Keratinocyte (primary cell): ENCODE data around the gene SYNE2.

ENCODE experiments used
- CTCF ChIP-seq, 3 experiments: IDR thresholded peaks in 1 of 3; conservative IDR thresholded peaks in 1 of 3; optimal IDR thresholded peaks in 1 of 3; 2 replicates in 2 of 3; 3 replicates in 1 of 3; pipeline versions ENCODE3 to v1.5.1; 2011; ENCODE audit warnings: low read length in 3 of 3, mild to moderate bottlenecking in 3 of 3, moderate library complexity in 2 of 3, control low read depth in 1 of 3, inconsistent platforms in 1 of 3; ENCODE audit not compliant: insufficient read depth in 2 of 3; ENCODE audit errors: extremely low read depth in 1 of 3
- EZH2 ChIP-seq: IDR thresholded peaks from one replicate; pipeline ENCODE4 v1.6.1; 2012; ENCODE audit warnings: inconsistent platforms, mild to moderate bottlenecking, low read length, moderate library complexity

GRCh38 chr14:64246688-64247087 lies 393.9 kb downstream of the SYNE2 start:
- TF ChIP-seq CTCF (optimal IDR thresholded peaks at IDR 0.05 in 1 of 3, IDR thresholded peaks at IDR 0.05 in 1 of 3, conservative IDR thresholded peaks at IDR 0.05 in 1 of 3; ENCODE audit: extremely low read depth in 1 of 3, insufficient read depth in 2 of 3, low read length in 3 of 3) (no peak), EZH2 (no peak)
